HG03039 (cell line): ENCODE measurements around the gene ZNF705A.
"Not testable (repeated sequence)": the region's sequence is repeated elsewhere in the genome, so short reads cannot be mapped to it uniquely, and the experiment has no call there.

Source experiments
- ATAC-seq: cut with Tn5 transposase; IDR thresholded peaks from one replicate; pipeline ENCODE4 v1.9.1; 2021; ENCODE audit warnings: mild to moderate bottlenecking, moderate library complexity; ENCODE audit not compliant: unreplicated experiment

ZNF705A gene

GRCh38 chr12:8156845-8157244 is at the start of gene ZNF705A:
Gene ZNF705A (plus strand): TSS chr12:8157015. CDS start chr12:8172626, 15,611 bp downstream.
- no peak for ATAC-seq

GRCh38 chr12:8108808-8109398 is 47.9 kb upstream of the ZNF705A start:
- ATAC-seq, result no peak

- ATAC-seq, result not testable (repeated sequence)
Measured at GRCh38 chr12:8113117-8113516, 43.7 kb upstream of the ZNF705A start.

GRCh38 chr12:8120072-8120713 is 36.6 kb upstream of the ZNF705A start:
- ATAC-seq, result no peak

GRCh38 chr12:8123124-8123912 is 33.5 kb upstream of the ZNF705A start, which contains the start of gene CLEC4A:
Gene CLEC4A (plus strand): TSS chr12:8123617. CDS start chr12:8123879, 262 bp downstream.
- no peak for ATAC-seq

GRCh38 chr12:8127138-8127537 is 29.7 kb upstream of the ZNF705A start:
- no peak for ATAC-seq

DNA sequence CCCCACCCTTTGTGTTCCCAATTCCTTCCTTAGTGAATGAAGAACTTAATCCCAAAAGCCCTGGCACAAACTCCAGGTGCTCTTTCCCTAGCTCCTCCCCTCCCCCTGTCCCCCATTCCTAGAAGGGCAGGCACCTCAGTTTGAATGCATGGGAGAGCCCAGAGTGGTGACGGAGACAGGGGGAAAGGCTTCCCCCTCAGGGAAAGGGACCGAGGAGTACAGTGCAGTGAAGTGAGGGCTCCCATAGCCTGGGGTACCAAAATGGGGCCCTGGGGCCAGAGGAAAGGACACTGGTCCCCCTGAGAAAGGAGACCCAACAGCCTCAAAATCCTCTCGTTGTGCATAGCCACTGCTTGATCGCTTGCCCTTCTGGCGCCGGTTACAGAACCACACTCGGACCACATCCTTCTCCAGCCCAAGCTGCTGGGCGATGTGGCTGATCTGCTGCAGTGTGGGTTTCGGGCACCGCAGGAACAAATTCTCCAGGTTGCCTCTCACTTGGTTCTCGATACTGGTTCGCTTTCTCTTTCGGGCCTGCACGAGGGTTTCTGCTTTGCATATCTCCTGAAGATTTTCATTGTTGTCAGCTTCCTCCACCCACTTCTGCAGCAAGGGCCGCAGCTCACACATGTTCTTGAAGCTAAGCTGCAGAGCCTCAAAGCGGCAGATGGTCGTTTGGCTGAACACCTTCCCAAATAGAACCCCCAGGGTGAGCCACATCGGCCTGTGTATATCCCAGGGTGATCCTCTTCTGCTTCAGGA is 23.0 kb upstream of the ZNF705A start:
- ATAC-seq, result not testable (repeated sequence)

- not testable (repeated sequence) for ATAC-seq
Measured at GRCh38 chr12:8134398-8134930, 22.4 kb upstream of the ZNF705A start.

GRCh38 chr12:8141647-8142046 is 15.2 kb upstream of the ZNF705A start:
- ATAC-seq, result not testable (repeated sequence)

- ATAC-seq, result no peak
Measured at GRCh38 chr12:8143261-8143660, 13.6 kb upstream of the ZNF705A start.

- ATAC-seq, result no peak
Measured at GRCh38 chr12:8145754-8146441, 10.9 kb upstream of the ZNF705A start.

DNA sequence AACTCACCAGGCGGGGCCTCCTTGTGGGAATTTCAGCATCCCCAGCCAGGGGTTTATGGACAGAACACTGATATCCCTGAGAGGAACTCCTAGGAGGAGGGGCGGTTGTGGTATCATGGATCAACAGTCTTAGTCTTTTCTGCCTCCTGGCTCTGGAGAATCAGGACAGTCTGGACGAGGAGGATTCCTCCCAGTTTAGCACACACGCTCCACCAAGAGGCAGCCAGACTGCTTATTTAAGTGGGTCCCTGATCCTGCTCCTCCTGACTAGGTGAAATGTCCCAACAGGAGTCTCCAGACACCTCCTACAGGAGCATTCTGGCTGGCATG is 10.4 kb upstream of the ZNF705A start:
- no peak for ATAC-seq

GRCh38 chr12:8154526-8154925 is 2.3 kb upstream of the ZNF705A start:
- no peak for ATAC-seq

DNA sequence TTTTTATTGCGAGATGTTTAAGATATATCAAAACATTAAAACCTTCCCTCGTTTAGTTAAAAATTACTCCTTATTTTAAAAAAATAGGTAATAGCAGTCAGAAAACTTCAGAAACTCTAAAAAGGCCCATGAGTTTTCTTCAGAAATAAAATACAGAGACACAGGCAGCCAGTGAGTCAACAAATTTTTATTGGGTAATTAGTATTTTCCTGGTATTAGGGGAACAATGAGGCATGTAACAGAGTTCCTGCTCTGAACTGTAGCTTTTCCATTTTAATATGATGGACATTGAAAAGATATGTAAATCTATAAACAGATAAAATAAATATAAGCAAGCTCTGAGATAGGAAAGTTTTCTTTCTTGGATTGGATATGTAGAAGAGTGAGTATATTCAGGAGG is 399 bp upstream of the ZNF705A start:
- no peak for ATAC-seq

- no peak for ATAC-seq
Measured at GRCh38 chr12:8157484-8158198, 826 bp downstream of the ZNF705A start.

DNA sequence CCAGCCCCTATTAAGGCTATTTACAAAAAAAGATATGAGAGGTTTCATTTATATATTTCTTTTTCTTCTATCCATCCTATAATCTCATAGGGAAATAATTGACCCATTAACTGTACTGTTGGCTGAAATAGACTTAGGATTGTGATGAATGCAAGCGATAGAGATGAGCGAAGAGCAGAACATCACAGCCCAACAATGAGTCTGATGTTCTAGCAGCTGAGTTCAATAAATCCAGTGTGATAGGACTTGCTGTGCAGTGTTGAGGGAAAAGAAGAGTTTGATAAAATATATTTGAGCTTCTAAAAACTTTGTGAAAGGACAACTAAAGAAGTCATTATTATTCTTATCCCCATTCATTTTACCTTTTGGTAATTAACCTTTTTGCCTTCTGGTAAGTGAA is 16.1 kb downstream of the ZNF705A start:
- not testable (repeated sequence) for ATAC-seq

DNA sequence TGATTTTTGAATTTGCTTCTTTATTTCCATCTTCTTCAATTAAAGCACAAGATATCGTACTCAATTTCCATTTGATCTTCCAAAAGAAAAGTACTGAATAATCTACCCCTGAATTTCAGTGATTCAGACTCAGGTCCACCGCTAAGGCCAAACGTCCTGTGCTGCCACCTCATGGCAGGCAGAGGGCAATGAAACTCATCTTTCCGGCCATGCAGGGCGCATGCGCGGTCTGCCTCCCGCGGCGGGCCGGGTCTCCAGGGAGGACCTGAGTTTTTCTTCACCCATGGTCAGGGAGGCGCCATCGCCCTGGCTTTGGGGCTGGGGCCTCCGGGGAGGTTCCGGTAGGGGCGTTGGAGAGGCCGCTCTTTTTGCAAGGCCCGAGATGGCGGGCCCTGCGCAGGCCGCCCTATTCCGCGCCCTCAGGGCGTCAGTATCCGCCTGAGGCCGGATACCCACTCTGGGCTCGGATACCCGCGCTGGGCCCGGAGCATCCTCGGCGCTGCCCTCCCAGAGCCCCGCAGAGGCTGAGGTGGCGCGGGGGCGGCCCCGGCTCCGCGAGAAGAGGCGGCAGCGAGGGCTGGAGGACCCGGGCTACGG is 23.3 kb downstream of the ZNF705A start:
- not testable (repeated sequence) for ATAC-seq

GRCh38 chr12:8181271-8181670 is 24.5 kb downstream of the ZNF705A start:
- ATAC-seq, result not testable (repeated sequence)

DNA sequence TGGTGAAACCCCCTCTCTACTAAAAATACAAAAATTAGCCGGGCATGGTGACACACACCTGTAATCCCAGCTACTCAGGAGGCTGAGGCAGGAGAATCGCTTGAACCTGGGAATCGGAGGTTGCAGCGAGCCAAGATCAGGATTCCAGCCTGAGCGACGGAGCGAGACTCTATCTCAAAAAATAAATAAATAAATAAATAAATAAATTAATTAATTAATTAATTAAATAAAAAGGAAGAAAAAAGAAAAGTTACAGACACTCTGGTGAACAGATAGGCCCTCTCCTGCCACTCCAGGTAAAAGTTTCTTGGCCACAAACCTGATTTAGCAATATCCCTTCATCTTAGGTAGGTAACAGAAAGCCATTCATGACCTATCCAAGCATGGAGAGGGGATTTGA is 26.1 kb downstream of the ZNF705A start:
- ATAC-seq, result not testable (repeated sequence)
